Naive B cell (primary cell): ENCODE data around the gene BNC2. TPM values are rescaled to one million over a fixed set of nuclear protein-coding genes. Genes with fewer than 3 reads are reported as not detected.
A peak's percentile ranks its signal among the peaks of the same experiment; 100 is the strongest.

Experiments
- ATAC-seq, 2 donors: fragments of 150-1000 bp; cut with Tn5 transposase; 2 replicates each; pipeline ENCODE4 v1.10.0; 2021; ENCODE audit warnings: low read depth in 2 of 2, mild to moderate bottlenecking in 2 of 2, moderate library complexity in 2 of 2
- DNase-seq: peaks from one replicate; pipeline ENCODE4 v3.0.0; 2022
- H3K27ac Mint-ChIP-seq, 6 donors: one replicate each; pipeline ENCODE4 v1.8.0; 2020 to 2022; ENCODE audit warnings: mild to moderate bottlenecking in 6 of 6, mixed read lengths in 6 of 6, moderate library complexity in 5 of 6, inconsistent platforms in 2 of 6
- H3K27me3 Mint-ChIP-seq, 3 donors: one replicate each; pipeline ENCODE4 v1.8.0; 2021 to 2022; ENCODE audit warnings: mixed read lengths in 3 of 3, mild to moderate bottlenecking in 1 of 3
- H3K36me3 Mint-ChIP-seq, 2 donors: one replicate each; pipeline ENCODE4 v1.8.0; 2020 to 2022; ENCODE audit warnings: mixed read lengths in 2 of 2, inconsistent platforms in 1 of 2, mild to moderate bottlenecking in 1 of 2
- H3K4me1 Mint-ChIP-seq, 3 donors: one replicate each; pipeline ENCODE4 v1.8.0; 2020 to 2022; ENCODE audit warnings: mixed read lengths in 3 of 3, inconsistent platforms in 1 of 3, mild to moderate bottlenecking in 1 of 3, moderate library complexity in 1 of 3
- H3K4me3 Mint-ChIP-seq, 8 donors: one replicate each; pipeline ENCODE4 v1.8.0; 2020 to 2022; ENCODE audit warnings: mild to moderate bottlenecking in 8 of 8, mixed read lengths in 8 of 8, moderate library complexity in 8 of 8, inconsistent platforms in 2 of 8
- H3K9me3 Mint-ChIP-seq, 7 donors: one replicate each; pipeline ENCODE4 v1.8.0; 2020 to 2022; ENCODE audit warnings: mixed read lengths in 7 of 7, mild to moderate bottlenecking in 5 of 7, inconsistent platforms in 2 of 7, moderate library complexity in 1 of 7
- polyA plus RNA-seq, 6 donors: library from polyadenylated mRNA; unstranded; fragments of 300-500 nt; fragmentation: Illumina TruSeq; gene quantifications; one replicate each; pipeline ENCODE4 v1.2.3, GENCODE V29; 2021; ENCODE audit warnings: low read depth in 6 of 6

Gene BNC2
- polyA plus RNA-seq, 6 donors from 2014 or later = not detected

- Mint-ChIP-seq H3K27me3 (peaks cover 19 to 45% (median 42%) of the 10 kb centered on the region in 3 donors), H3K36me3 (no peaks in the 10 kb centered on the region), H3K4me1 (no peaks in the 10 kb centered on the region), H3K4me3 (no peak overlapping the region), H3K27ac (peak overlapping the region in 2 of 6 donors; percentile 3 to 46), H3K9me3 (no peaks in the 10 kb centered on the region)
- no peak for ATAC-seq
- no peak for DNase-seq
These were observed 144.4 kb downstream of the BNC2 start for GRCh38 chr9:16726029-16726428.

- ATAC-seq = no peak
- H3K27me3 Mint-ChIP-seq = peaks cover 19 to 41% (median 38%) of the 10 kb centered on the region in 3 donors
- no peak overlapping the region for H3K4me3 Mint-ChIP-seq
These were observed 145.4 kb downstream of the BNC2 start for GRCh38 chr9:16725066-16725465.

GRCh38 chr9:16721972-16722371, 148.5 kb downstream of the BNC2 start:
- ATAC-seq (no peak), DNase-seq (no peak)
- peaks cover 12 to 17% (median 14%) of the 10 kb centered on the region in 3 donors for H3K27me3 Mint-ChIP-seq
- no peaks in the 10 kb centered on the region for H3K4me1 Mint-ChIP-seq
- H3K27ac Mint-ChIP-seq = no peak overlapping the region
- H3K4me3 Mint-ChIP-seq = no peak overlapping the region
- H3K36me3 Mint-ChIP-seq = no peaks in the 10 kb centered on the region
- peaks cover 0 to 1% (median 0%) of the 10 kb centered on the region in 7 donors for H3K9me3 Mint-ChIP-seq

More at GRCh38 chr9:16725066-16725465, 145.4 kb downstream of the BNC2 start:
- Mint-ChIP-seq H3K9me3 (no peaks in the 10 kb centered on the region), H3K36me3 (no peaks in the 10 kb centered on the region), H3K27ac (no peak overlapping the region), H3K4me1 (no peaks in the 10 kb centered on the region)
- no peak for DNase-seq

- Mint-ChIP-seq H3K4me3 (no peak overlapping the region), H3K27ac (no peak overlapping the region), H3K4me1 (no peaks in the 10 kb centered on the region), H3K9me3 (peaks cover 0 to 4% (median 0%) of the 10 kb centered on the region in 7 donors), H3K27me3 (peaks cover 0 to 3% (median 2%) of the 10 kb centered on the region in 3 donors), H3K36me3 (no peaks in the 10 kb centered on the region)
- DNase-seq = no peak
- no peak for ATAC-seq
These were observed 150.1 kb downstream of the BNC2 start for GRCh38 chr9:16720386-16720785.

- H3K4me3 Mint-ChIP-seq = no peak overlapping the region
- no peaks in the 10 kb centered on the region for H3K36me3 Mint-ChIP-seq
- H3K27ac Mint-ChIP-seq = no peak overlapping the region
- H3K9me3 Mint-ChIP-seq = peaks cover 0 to 4% (median 0%) of the 10 kb centered on the region in 7 donors
- no peak for ATAC-seq
- DNase-seq = no peak
- H3K27me3 Mint-ChIP-seq = no peaks in the 10 kb centered on the region
- H3K4me1 Mint-ChIP-seq = no peaks in the 10 kb centered on the region
These were observed 150.5 kb downstream of the BNC2 start for GRCh38 chr9:16719921-16720320.

GRCh38 chr9:16718952-16719351, 151.5 kb downstream of the BNC2 start:
- Mint-ChIP-seq H3K9me3 (peaks cover 0 to 4% (median 0%) of the 10 kb centered on the region in 7 donors), H3K4me3 (no peak overlapping the region), H3K36me3 (no peaks in the 10 kb centered on the region), H3K4me1 (no peaks in the 10 kb centered on the region), H3K27me3 (no peaks in the 10 kb centered on the region), H3K27ac (no peak overlapping the region)
- DNase-seq (no peak), ATAC-seq (no peak)

- peaks cover 0 to 4% (median 0%) of the 10 kb centered on the region in 7 donors for H3K9me3 Mint-ChIP-seq
- DNase-seq (no peak), ATAC-seq (no peak)
- H3K36me3 Mint-ChIP-seq = no peaks in the 10 kb centered on the region
- H3K4me1 Mint-ChIP-seq = no peaks in the 10 kb centered on the region
- H3K27me3 Mint-ChIP-seq = no peaks in the 10 kb centered on the region
- no peak overlapping the region for H3K27ac Mint-ChIP-seq
- no peak overlapping the region for H3K4me3 Mint-ChIP-seq
These were observed 152.2 kb downstream of the BNC2 start for GRCh38 chr9:16718296-16718695.

GRCh38 chr9:16716601-16717000, 153.9 kb downstream of the BNC2 start:
- Mint-ChIP-seq H3K36me3 (no peaks in the 10 kb centered on the region), H3K9me3 (peaks cover 0 to 4% (median 0%) of the 10 kb centered on the region in 7 donors), H3K4me3 (no peak overlapping the region), H3K27me3 (no peaks in the 10 kb centered on the region), H3K27ac (no peak overlapping the region), H3K4me1 (no peaks in the 10 kb centered on the region)
- DNase-seq (no peak), ATAC-seq (no peak)

- Mint-ChIP-seq H3K27me3 (no peaks in the 10 kb centered on the region), H3K9me3 (peaks cover 0 to 5% (median 2%) of the 10 kb centered on the region in 7 donors)
- DNase-seq = no peak
These were observed 155.1 kb downstream of the BNC2 start for GRCh38 chr9:16715404-16715803.

GRCh38 chr9:16712787-16713186, 157.7 kb downstream of the BNC2 start:
- no peaks in the 10 kb centered on the region for H3K4me1 Mint-ChIP-seq

More at GRCh38 chr9:16715404-16715803, 155.1 kb downstream of the BNC2 start:
- no peak overlapping the region for H3K27ac Mint-ChIP-seq
- no peak overlapping the region for H3K4me3 Mint-ChIP-seq
- no peak for ATAC-seq
- H3K36me3 Mint-ChIP-seq = no peaks in the 10 kb centered on the region
- H3K4me1 Mint-ChIP-seq = no peaks in the 10 kb centered on the region

GRCh38 chr9:16710888-16711287, 159.6 kb downstream of the BNC2 start:
- peaks cover 0 to 10% (median 0%) of the 10 kb centered on the region in 3 donors for H3K27me3 Mint-ChIP-seq
- no peak overlapping the region for H3K27ac Mint-ChIP-seq
- H3K4me3 Mint-ChIP-seq = no peak overlapping the region
- DNase-seq (no peak), ATAC-seq (no peak)
- H3K4me1 Mint-ChIP-seq = no peaks in the 10 kb centered on the region
- H3K9me3 Mint-ChIP-seq = peaks cover 0 to 10% (median 3%) of the 10 kb centered on the region in 7 donors
- no peaks in the 10 kb centered on the region for H3K36me3 Mint-ChIP-seq

More at GRCh38 chr9:16712787-16713186, 157.7 kb downstream of the BNC2 start:
- ATAC-seq (no peak), DNase-seq (no peak)
- peaks cover 0 to 6% (median 0%) of the 10 kb centered on the region in 3 donors for H3K27me3 Mint-ChIP-seq
- H3K27ac Mint-ChIP-seq = no peak overlapping the region
- no peaks in the 10 kb centered on the region for H3K36me3 Mint-ChIP-seq
- H3K4me3 Mint-ChIP-seq = no peak overlapping the region
- H3K9me3 Mint-ChIP-seq = peaks cover 0 to 10% (median 4%) of the 10 kb centered on the region in 7 donors

GRCh38 chr9:16709924-16710323, 160.5 kb downstream of the BNC2 start:
- no peak for DNase-seq
- Mint-ChIP-seq H3K4me3 (no peak overlapping the region), H3K36me3 (no peaks in the 10 kb centered on the region), H3K9me3 (peaks cover 0 to 10% (median 3%) of the 10 kb centered on the region in 7 donors), H3K27ac (no peak overlapping the region), H3K27me3 (peaks cover 0 to 10% (median 0%) of the 10 kb centered on the region in 3 donors), H3K4me1 (no peaks in the 10 kb centered on the region)
- no peak for ATAC-seq

- DNase-seq (no peak), ATAC-seq (no peak)
- H3K9me3 Mint-ChIP-seq = peaks cover 0 to 10% (median 3%) of the 10 kb centered on the region in 7 donors
- H3K4me3 Mint-ChIP-seq = no peak overlapping the region
- no peaks in the 10 kb centered on the region for H3K36me3 Mint-ChIP-seq
- H3K27ac Mint-ChIP-seq = no peak overlapping the region
- H3K27me3 Mint-ChIP-seq = peaks cover 0 to 10% (median 0%) of the 10 kb centered on the region in 3 donors
- H3K4me1 Mint-ChIP-seq = no peaks in the 10 kb centered on the region
These were observed 161.6 kb downstream of the BNC2 start for GRCh38 chr9:16708656-16709435.

- DNase-seq (no peak), ATAC-seq (no peak)
- Mint-ChIP-seq H3K36me3 (no peaks in the 10 kb centered on the region), H3K9me3 (peaks cover 0 to 5% (median 3%) of the 10 kb centered on the region in 7 donors), H3K4me3 (no peak overlapping the region), H3K27ac (no peak overlapping the region), H3K4me1 (no peaks in the 10 kb centered on the region), H3K27me3 (peaks cover 0 to 10% (median 0%) of the 10 kb centered on the region in 3 donors)
These were observed 165.3 kb downstream of the BNC2 start for GRCh38 chr9:16705111-16705604.
